Smooth muscle cell (in vitro differentiated cells): ENCODE measurements around the gene EVX1. TPM values are rescaled to one million over a fixed set of nuclear protein-coding genes. Genes with fewer than 3 reads are reported as not detected.

Experiments
- DNase-seq: peaks from one replicate; lab custom pipeline; 2025; ENCODE audit not compliant: unreplicated experiment; lab: John Stamatoyannopoulos, UW
- H2AFZ ChIP-seq: fragments of 200-600 bp; sonication (generic); 2 replicates; pipeline ENCODE4 v1.6.0; 2016; ENCODE audit warnings: antibody characterized with exemption, low read depth, mild to moderate bottlenecking
- H3F3A ChIP-seq: fragments of 200-600 bp; sonication (generic); 2 replicates; pipeline ENCODE4 v1.6.0; 2017; ENCODE audit warnings: antibody characterized with exemption, low read depth
- H3K27ac ChIP-seq: fragments of 200-600 bp; sonication (generic); 2 replicates; pipeline ENCODE4 v1.5.1; 2016; ENCODE audit warnings: low read depth, mild to moderate bottlenecking
- H3K27me3 ChIP-seq: fragments of 200-600 bp; sonication (generic); 2 replicates; pipeline ENCODE4 v1.6.1; 2016; ENCODE audit warnings: low read depth, mild to moderate bottlenecking
- H3K36me3 ChIP-seq: fragments of 200-600 bp; sonication (generic); 2 replicates; pipeline ENCODE4 v1.5.1; 2016; ENCODE audit warnings: low read depth
- H3K4me1 ChIP-seq: fragments of 200-600 bp; sonication (generic); 2 replicates; pipeline ENCODE4 v1.5.1; 2016; ENCODE audit warnings: low read depth
- H3K4me2 ChIP-seq: fragments of 200-600 bp; sonication (generic); 2 replicates; pipeline ENCODE4 v1.6.0; 2016; ENCODE audit warnings: mild to moderate bottlenecking
- H3K4me3 ChIP-seq: fragments of 200-600 bp; sonication (generic); 2 replicates; pipeline ENCODE4 v1.5.1; 2016; ENCODE audit warnings: mild to moderate bottlenecking
- H3K79me2 ChIP-seq: fragments of 200-600 bp; sonication (generic); 2 replicates; pipeline ENCODE4 v1.6.0; 2016; ENCODE audit warnings: low read depth, mild to moderate bottlenecking
- H3K9ac ChIP-seq: fragments of 200-600 bp; sonication (generic); 2 replicates; pipeline ENCODE4 v1.6.0; 2016; ENCODE audit warnings: low read depth
- H3K9me3 ChIP-seq: fragments of 200-600 bp; sonication (generic); replicated peaks from 2 replicates; pipeline ENCODE4 v1.5.1; 2016; ENCODE audit warnings: low read depth
- H4K20me1 ChIP-seq: fragments of 200-600 bp; sonication (generic); 2 replicates; pipeline ENCODE4 v1.6.0; 2016; ENCODE audit warnings: low read depth
- WGBS: methylation state at CpG from one replicate; pipeline ENCODE4 v1.1.7; 2016; ENCODE audit warnings: low lambda C conversion rate; 5-methylcytosine and 5-hydroxymethylcytosine counted together
- polyA plus RNA-seq: library from polyadenylated mRNA; unstranded; fragments of >200 nt; fragmentation: Nextera tagmentation; extraction: Ambion mirVana; gene quantifications from 2 replicates; pipeline ENCODE4 v1.2.1, GENCODE V29; 2016
- total RNA-seq: library from RNA; depleted of rRNA; stranded (reverse); fragments of >200 nt; gene quantifications from 2 replicates; pipeline ENCODE4 v1.2.3, GENCODE V29; 2014
- TF ChIP-seq, protein P1 (sequence below): fragments of 200-600 bp; sonication (generic); IDR thresholded peaks from 2 replicates; pipeline ENCODE4 v1.5.1; 2017; ENCODE audit warnings: borderline replicate concordance, mild to moderate bottlenecking, antibody characterized with exemption; ENCODE audit not compliant: insufficient read depth, poor library complexity, severe bottlenecking

The EVX1 gene
- total and polyA plus RNA-seq, 2 experiments from 2014 or later, result 0.36 to 2.0 TPM

DNA sequence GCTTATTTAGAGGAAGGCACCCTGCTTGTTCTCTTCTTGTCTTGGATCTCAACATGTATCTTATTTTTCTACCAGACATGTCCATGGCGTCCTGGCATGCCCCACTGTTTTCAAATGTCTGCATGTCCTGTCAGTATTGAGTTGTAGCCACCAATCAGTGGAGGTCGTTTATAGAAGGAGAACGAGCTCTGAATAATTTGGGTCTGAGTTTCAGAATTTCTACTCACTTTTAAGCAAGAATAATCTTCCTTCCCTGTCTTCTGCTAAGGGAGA is 39.8 kb upstream of the EVX1 start:
- Histone ChIP-seq H3F3A (peaks cover 8% of the 10 kb centered on the region), H3K4me1 (peaks cover 4% of the 10 kb centered on the region), H4K20me1 (peaks cover 15% of the 10 kb centered on the region), H3K27ac (no peak overlapping the region), H3K9me3 (no peaks in the 10 kb centered on the region), H3K36me3 (no peaks in the 10 kb centered on the region), H3K27me3 (peaks cover 33% of the 10 kb centered on the region), H3K4me3 (peak overlapping the region; percentile 56), H3K4me2 (peak overlapping the region; percentile 86), H2AFZ (peak overlapping the region; percentile 39), H3K9ac (no peak overlapping the region), H3K79me2 (peaks cover 82% of the 10 kb centered on the region)
- WGBS, result 23% methylated on average over 3 of the region's 3 CpGs
- TF ChIP-seq, protein P1, sequence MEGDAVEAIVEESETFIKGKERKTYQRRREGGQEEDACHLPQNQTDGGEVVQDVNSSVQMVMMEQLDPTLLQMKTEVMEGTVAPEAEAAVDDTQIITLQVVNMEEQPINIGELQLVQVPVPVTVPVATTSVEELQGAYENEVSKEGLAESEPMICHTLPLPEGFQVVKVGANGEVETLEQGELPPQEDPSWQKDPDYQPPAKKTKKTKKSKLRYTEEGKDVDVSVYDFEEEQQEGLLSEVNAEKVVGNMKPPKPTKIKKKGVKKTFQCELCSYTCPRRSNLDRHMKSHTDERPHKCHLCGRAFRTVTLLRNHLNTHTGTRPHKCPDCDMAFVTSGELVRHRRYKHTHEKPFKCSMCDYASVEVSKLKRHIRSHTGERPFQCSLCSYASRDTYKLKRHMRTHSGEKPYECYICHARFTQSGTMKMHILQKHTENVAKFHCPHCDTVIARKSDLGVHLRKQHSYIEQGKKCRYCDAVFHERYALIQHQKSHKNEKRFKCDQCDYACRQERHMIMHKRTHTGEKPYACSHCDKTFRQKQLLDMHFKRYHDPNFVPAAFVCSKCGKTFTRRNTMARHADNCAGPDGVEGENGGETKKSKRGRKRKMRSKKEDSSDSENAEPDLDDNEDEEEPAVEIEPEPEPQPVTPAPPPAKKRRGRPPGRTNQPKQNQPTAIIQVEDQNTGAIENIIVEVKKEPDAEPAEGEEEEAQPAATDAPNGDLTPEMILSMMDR, result no peak
- no peak for DNase-seq

GRCh38 chr7:27203365-27203953 is 39.1 kb upstream of the EVX1 start:
- peaks cover 75% of the 10 kb centered on the region for H3K79me2 ChIP-seq
- no peaks in the 10 kb centered on the region for H3K36me3 ChIP-seq
- peaks cover 8% of the 10 kb centered on the region for H3K4me1 ChIP-seq
- no peaks in the 10 kb centered on the region for H3K9me3 ChIP-seq
- TF ChIP-seq, protein P1, result no peak
- 47% methylated on average over 10 of the region's 10 CpGs for WGBS
- H3F3A ChIP-seq, result peaks cover 8% of the 10 kb centered on the region
- H2AFZ ChIP-seq, result peak overlapping the region; percentile 39
- H3K27ac ChIP-seq, result no peak overlapping the region
- peak overlapping the region; percentile 56 for H3K4me3 ChIP-seq
- H3K4me2 ChIP-seq, result peak overlapping the region; percentile 86
- DNase-seq, result no peak
- peaks cover 33% of the 10 kb centered on the region for H3K27me3 ChIP-seq
- H4K20me1 ChIP-seq, result peaks cover 8% of the 10 kb centered on the region
- H3K9ac ChIP-seq, result no peak overlapping the region

- no peaks in the 10 kb centered on the region for H3K36me3 ChIP-seq
- H3F3A ChIP-seq, result peaks cover 8% of the 10 kb centered on the region
- H3K27me3 ChIP-seq, result peaks cover 33% of the 10 kb centered on the region
- no peaks in the 10 kb centered on the region for H3K9me3 ChIP-seq
- no peak overlapping the region for H3K9ac ChIP-seq
- H4K20me1 ChIP-seq, result peaks cover 2% of the 10 kb centered on the region
- TF ChIP-seq, protein P1, result no peak
- peak overlapping the region; percentile 71 for H2AFZ ChIP-seq
- peaks cover 8% of the 10 kb centered on the region for H3K4me1 ChIP-seq
- DNase-seq, result no peak
- peak overlapping the region; percentile 86 for H3K4me2 ChIP-seq
- peak overlapping the region; percentile 56 for H3K4me3 ChIP-seq
- peaks cover 69% of the 10 kb centered on the region for H3K79me2 ChIP-seq
- 60% methylated on average over 4 of the region's 4 CpGs for WGBS
- H3K27ac ChIP-seq, result no peak overlapping the region
These were observed 38.5 kb upstream of the EVX1 start for GRCh38 chr7:27203964-27204594.
